Ureter (tissue), 1 donor: ENCODE measurements around the gene PSENEN. TPM values are rescaled to one million over a fixed set of nuclear protein-coding genes. Genes with fewer than 3 reads are reported as not detected.

Experiments
- DNase-seq: peaks from one replicate; pipeline ENCODE4 v3.0.0-alpha.2; 2020; ENCODE audit warnings: low spot score
- total RNA-seq: library from RNA; stranded (reverse); gene quantifications from one replicate; pipeline ENCODE4 v1.2.4, GENCODE V29; 2023
- donor health status: DM: yes; HTN: yes; CAD: no.

PSENEN gene
- total RNA-seq, 1 donor from 2014 or later = 81.1 TPM

DNA sequence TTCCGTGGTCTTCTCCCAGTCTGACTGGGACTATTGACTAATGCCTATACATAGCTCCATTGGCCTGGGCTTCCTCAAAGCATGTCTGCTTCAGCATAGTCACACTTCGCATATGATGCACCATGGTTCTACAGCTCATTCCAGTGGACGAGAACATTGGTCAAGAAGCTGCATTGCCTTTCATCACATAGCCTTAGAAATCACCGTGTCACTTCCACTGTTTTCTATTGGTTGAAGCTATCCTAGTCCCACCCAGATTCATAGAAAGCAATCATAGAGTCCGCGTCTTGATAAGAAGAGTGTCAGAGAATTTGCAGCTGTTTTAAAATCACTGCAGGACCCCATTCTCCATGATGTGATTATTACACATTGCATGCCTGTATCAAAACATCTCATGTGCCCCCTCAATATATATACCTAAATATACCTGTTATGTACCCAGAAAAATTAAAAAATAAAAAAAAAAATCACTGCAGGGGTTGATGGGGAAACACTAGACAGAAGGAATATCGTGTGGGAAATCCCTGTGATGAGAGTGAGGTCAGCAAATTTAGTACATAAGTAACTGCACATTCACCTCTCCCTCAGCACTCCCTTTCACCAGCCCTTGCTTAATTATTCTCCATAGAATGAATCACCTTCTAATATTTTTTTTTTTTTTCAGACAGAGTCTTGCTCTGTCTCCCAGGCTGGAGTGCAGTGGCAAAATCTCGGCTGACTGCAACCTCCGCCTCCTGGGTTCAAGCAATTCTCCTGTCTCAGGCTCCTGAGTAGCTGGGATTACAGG, 27.8 kb downstream of the PSENEN start:
- DNase-seq = no peak

GRCh38 chr19:35774274-35775045, 29.0 kb downstream of the PSENEN start:
- DNase-seq = no peak

DNA sequence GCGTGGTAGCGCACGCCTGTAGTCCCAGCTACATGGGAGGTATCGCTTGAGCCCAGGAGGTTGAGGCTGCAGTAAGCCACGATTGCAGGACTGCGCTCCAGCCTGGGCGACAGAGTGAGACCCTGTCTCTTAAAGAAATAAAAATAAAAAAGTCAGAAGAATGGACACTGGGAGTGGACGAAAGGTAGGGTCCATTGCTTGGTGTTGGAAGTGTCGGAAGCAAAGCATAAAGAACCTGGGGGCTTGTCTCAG, 29.5 kb downstream of the PSENEN start:
- no peak for DNase-seq

- peak; percentile 98 for DNase-seq
Observed at GRCh38 chr19:35775298-35776101, 30.0 kb downstream of the PSENEN start, which contains the start of gene ARHGAP33. Gene ARHGAP33, plus strand, starts transcription at chr19:35775564. Its CDS starts 95 bp downstream, at chr19:35775659.

DNA sequence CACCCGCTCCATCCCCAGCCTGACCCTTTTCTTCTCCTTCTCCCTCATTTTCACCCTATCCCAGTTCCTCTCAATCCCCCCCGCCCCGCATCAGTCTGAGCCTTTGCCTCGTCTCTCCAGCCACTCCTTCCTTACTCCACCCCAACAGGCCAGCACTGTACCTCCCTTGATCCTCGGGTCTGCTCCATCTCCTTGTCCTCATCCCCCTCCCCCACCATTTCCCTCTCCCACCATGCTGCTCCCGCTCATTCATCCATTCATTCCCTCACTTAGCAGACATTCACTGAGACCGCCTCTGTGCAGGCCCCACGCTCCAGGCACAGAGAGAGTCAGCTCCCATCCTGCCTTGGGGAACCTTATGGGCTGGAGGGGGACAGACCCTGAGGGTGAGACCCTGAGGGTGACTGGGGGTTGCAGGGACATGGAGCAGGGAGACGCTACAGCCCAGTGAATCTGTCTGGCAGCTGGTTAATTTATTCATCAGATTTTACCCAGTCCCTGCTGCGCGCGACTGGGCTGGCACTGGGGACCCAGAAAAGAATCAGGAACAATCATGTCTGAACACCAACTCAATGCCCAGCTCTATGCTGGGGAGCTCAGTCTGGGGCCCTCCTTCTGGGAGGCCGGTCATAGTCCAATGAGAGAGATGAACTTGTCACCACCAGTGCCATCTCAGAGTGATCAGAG, 30.8 kb downstream of the PSENEN start:
- DNase-seq = no peak

GRCh38 chr19:35777086-35777841, 31.8 kb downstream of the PSENEN start:
- DNase-seq = peak; percentile 34

GRCh38 chr19:35777961-35778360, 32.5 kb downstream of the PSENEN start:
- DNase-seq = no peak

- no peak for DNase-seq
Observed at GRCh38 chr19:35779033-35779432, 33.6 kb downstream of the PSENEN start.

- no peak for DNase-seq
Observed at GRCh38 chr19:35780058-35780457, 34.6 kb downstream of the PSENEN start.

DNA sequence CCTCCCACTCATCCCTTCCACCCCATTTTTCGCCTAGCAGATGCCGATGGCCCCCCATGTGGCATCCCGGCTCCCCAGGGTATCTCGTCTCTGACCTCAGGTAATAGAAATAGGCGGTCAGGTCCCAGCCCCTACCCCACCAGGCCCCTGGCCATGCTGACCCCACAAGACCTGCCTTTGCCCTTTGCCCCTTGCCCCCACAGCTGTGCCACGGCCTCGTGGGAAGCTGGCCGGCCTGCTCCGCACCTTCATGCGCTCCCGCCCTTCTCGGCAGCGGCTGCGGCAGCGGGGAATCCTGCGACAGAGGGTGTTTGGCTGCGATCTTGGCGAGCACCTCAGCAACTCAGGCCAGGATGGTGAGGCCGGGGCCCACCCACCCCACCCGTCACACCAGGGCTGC, 35.3 kb downstream of the PSENEN start:
- DNase-seq = no peak

DNA sequence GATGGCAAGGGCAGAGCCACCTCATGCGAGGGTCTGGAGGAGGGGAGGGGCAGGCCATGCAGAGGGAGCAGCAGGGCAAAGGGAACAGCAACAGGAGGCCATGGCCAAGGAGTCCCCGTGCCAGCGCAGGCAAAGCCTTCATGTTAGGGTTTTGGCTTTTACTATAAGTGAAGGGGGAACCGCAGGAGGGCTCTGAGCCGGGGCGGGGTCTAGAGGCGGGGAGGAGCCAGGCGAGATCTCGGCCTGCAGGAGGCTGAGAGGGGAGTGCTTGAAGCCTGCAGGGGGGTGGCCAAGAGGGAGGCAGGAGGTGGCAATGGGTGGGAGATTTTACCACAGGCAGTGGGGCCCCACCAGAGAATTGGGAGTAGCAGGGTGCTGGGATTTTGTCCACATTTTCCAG, 36.2 kb downstream of the PSENEN start:
- DNase-seq = no peak

DNA sequence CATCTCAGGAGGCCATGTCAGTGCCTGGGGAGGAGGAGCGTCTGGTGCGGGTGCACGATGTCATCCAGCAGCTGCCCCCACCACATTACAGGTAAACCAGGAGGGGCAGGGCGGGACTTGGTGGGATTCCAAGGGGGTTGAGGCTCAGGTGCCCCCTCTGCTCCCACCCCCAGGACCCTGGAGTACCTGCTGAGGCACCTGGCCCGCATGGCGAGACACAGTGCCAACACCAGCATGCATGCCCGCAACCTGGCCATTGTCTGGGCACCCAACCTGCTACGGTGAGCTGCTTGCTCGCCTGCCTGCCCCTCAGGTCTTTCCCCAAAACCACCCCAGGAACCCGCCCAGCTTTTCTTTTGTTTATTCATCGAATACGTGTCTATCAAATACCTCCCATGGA, 37.1 kb downstream of the PSENEN start:
- DNase-seq = no peak

GRCh38 chr19:35783469-35784434, 38.3 kb downstream of the PSENEN start:
- no peak for DNase-seq

DNA sequence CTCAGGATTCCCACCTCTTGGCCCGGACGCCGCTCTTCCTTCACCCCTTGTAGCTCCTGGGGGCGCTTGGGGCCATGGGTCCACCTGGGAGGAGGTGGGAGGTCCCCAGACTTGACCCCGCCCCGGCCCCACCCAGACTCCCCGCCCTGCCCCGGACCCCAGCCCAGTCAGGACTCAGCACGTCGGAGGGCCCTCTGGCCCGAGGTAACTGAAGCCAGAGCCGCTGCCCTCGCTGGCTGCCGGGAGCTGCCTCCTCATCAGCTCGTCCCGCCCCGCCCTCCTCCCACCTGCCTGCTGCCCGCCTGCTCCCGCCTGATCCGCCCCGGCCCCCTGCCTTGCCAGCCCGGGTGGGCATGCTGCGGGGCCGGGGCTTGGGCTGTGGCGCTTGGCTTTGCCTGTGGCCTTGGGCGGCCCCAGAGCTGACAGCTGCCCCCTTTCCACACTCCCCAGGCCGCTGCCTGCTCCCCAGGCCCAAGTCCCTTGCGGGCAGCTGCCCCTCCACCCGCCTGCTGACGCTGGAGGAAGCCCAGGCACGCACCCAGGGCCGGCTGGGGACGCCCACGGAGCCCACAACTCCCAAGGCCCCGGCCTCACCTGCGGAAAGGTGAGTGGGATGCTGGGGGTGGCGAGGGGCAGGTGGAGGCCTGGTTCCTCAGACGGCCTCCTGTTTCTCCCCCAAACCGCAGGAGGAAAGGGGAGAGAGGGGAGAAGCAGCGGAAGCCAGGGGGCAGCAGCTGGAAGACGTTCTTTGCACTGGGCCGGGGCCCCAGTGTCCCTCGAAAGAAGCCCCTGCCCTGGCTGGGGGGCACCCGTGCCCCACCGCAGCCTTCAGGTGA, 39.3 kb downstream of the PSENEN start:
- DNase-seq = no peak

- no peak for DNase-seq
Observed at GRCh38 chr19:35785339-35785627, 39.8 kb downstream of the PSENEN start.

DNA sequence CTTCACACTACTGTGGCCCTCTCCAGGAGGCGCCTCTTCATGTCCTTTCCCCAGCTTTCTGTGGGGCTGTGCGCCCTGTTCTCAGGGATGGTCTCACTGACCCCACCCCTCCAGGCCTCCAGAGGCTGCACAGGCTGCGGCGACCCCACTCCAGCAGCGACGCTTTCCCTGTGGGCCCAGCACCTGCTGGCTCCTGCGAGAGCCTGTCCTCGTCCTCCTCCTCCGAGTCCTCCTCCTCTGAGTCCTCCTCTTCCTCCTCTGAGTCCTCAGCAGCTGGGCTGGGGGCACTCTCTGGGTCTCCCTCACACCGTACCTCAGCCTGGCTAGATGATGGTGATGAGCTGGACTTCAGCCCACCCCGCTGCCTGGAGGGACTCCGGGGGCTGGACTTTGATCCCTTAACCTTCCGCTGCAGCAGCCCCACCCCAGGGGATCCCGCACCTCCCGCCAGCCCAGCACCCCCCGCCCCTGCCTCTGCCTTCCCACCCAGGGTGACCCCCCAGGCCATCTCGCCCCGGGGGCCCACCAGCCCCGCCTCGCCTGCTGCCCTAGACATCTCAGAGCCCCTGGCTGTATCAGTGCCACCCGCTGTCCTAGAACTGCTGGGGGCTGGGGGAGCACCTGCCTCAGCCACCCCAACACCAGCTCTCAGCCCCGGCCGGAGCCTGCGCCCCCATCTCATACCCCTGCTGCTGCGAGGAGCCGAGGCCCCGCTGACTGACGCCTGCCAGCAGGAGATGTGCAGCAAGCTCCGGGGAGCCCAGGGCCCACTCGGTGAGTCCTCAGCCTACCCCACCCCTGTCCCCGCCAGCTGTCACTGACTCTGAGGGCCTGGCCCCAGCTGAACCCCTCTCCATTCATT, 41.1 kb downstream of the PSENEN start:
- no peak for DNase-seq

DNA sequence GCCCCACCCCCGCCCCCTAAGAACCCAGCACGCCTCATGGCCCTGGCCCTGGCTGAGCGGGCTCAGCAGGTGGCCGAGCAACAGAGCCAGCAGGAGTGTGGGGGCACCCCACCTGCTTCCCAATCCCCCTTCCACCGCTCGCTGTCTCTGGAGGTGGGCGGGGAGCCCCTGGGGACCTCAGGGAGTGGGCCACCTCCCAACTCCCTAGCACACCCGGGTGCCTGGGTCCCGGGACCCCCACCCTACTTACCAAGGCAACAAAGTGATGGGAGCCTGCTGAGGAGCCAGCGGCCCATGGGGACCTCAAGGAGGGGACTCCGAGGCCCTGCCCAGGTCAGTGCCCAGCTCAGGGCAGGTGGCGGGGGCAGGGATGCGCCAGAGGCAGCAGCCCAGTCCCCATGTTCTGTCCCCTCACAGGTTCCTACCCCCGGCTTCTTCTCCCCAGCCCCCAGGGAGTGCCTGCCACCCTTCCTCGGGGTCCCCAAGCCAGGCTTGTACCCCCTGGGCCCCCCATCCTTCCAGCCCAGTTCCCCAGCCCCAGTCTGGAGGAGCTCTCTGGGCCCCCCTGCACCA, 41.9 kb downstream of the PSENEN start:
- no peak for DNase-seq
